Endothelial cell of umbilical vein (primary cell): ENCODE measurements around the gene GNA12. TPM values are rescaled to one million over a fixed set of nuclear protein-coding genes. Genes with fewer than 3 reads are reported as not detected.

ENCODE experiments used
- BruUV-seq: library from RNA; stranded (reverse); fragments of 400-500 nt; replicated peaks from 2 replicates; lab custom pipeline; 2021; lab: Mats Ljungman, UMichigan
- CTCF ChIA-PET: fragments of 300-600, 350-600 bp; sonication (Branson Sonifier 250); formaldehyde crosslinking; loops from one replicate; lab custom pipeline; 2021; ENCODE audit warnings: antibody characterized with exemption, inconsistent platforms; lab: Charles Lee
- POLR2A ChIA-PET: fragments of 300-600, 350-600 bp; sonication (Branson Sonifier 250); formaldehyde crosslinking; loops from one replicate; lab custom pipeline; 2021; ENCODE audit warnings: antibody characterized with exemption, inconsistent platforms; lab: Charles Lee
- DNase-seq: peaks from one replicate; pipeline ENCODE4 v3.0.0-alpha.2; 2011; ENCODE audit warnings: low read depth, low spot score
- FAIRE-seq: peaks from 2 replicates; lab custom pipeline; 2011; peaks lifted over from hg19 to GRCh38; lab: Jason Lieb, UNC
- H2AFZ ChIP-seq: 2 replicates; pipeline ENCODE4 v1.6.0; 2012; ENCODE audit warnings: low read depth, low read length, control low read depth, inconsistent platforms
- H3K27ac ChIP-seq: 2 replicates; pipeline ENCODE4 v1.5.1; 2011; ENCODE audit warnings: low read depth, mild to moderate bottlenecking, control low read depth, low read length, moderate library complexity; ENCODE audit not compliant: insufficient read depth
- H3K27me3 ChIP-seq, 2 experiments: 2 replicates each; pipeline versions ENCODE4 v1.6.0 to v1.6.1; 2011; ENCODE audit warnings: low read length in 2 of 2, mixed read lengths in 1 of 2; ENCODE audit not compliant: control insufficient read depth in 2 of 2, insufficient read depth in 2 of 2
- H3K36me3 ChIP-seq, 2 experiments: 2 replicates in 1 of 2; 3 replicates in 1 of 2; pipeline ENCODE4 v1.5.1; 2011; ENCODE audit warnings: low read length in 2 of 2, mild to moderate bottlenecking in 1 of 2, moderate library complexity in 1 of 2; ENCODE audit not compliant: control insufficient read depth in 2 of 2, insufficient read depth in 2 of 2; ENCODE audit errors: extremely low read depth in 1 of 2
- H3K4me1 ChIP-seq: 3 replicates; pipeline ENCODE4 v1.5.1; 2011; ENCODE audit warnings: mild to moderate bottlenecking, low read length; ENCODE audit not compliant: control insufficient read depth, insufficient read depth; ENCODE audit errors: extremely low read depth
- H3K4me2 ChIP-seq: 2 replicates; pipeline ENCODE4 v1.6.1; 2011; ENCODE audit warnings: low read length, control low read depth, mixed read lengths; ENCODE audit not compliant: insufficient read depth
- H3K4me3 ChIP-seq, 3 experiments: fragments of 200-600 bp in 1 of 3; sonication (generic), shearing (Covaris generic) in 1 of 3; replicated peaks in 1 of 3; 2 replicates each; pipeline ENCODE4 v1.5.1; 2011 to 2016; ENCODE audit warnings: control low read depth in 3 of 3, low read length in 3 of 3, mild to moderate bottlenecking in 2 of 3, inconsistent platforms in 1 of 3, low read depth in 1 of 3, moderate library complexity in 1 of 3; ENCODE audit not compliant: insufficient read depth in 1 of 3
- H3K79me2 ChIP-seq: 2 replicates; pipeline ENCODE4 v1.6.0; 2012; ENCODE audit warnings: low read length, inconsistent platforms; ENCODE audit not compliant: control insufficient read depth, insufficient read depth
- H3K9ac ChIP-seq: replicated peaks from 2 replicates; pipeline ENCODE3; 2011; ENCODE audit warnings: low read length, control low read depth; ENCODE audit not compliant: insufficient read depth; ENCODE audit errors: extremely low read depth
- H3K9me1 ChIP-seq: replicated peaks from 3 replicates; pipeline ENCODE4 v1.6.0; 2011; ENCODE audit warnings: mild to moderate bottlenecking, low read length; ENCODE audit not compliant: control insufficient read depth, insufficient read depth; ENCODE audit errors: extremely low read depth
- H3K9me3 ChIP-seq: replicated peaks from 2 replicates; pipeline ENCODE4 v1.5.1; 2012; ENCODE audit warnings: low read length, inconsistent platforms; ENCODE audit not compliant: control insufficient read depth, insufficient read depth
- H4K20me1 ChIP-seq: replicated peaks from 2 replicates; pipeline ENCODE3; 2011; ENCODE audit warnings: mild to moderate bottlenecking, low read length; ENCODE audit not compliant: control insufficient read depth, insufficient read depth; ENCODE audit errors: extremely low read depth
- EZH2 ChIP-seq: IDR thresholded peaks from 2 replicates; pipeline ENCODE4 v1.6.1; 2012; ENCODE audit warnings: borderline replicate concordance, low read depth, mild to moderate bottlenecking, moderate library complexity, low read length, inconsistent platforms; ENCODE audit not compliant: severe bottlenecking
- FOS ChIP-seq: IDR thresholded peaks from 2 replicates; pipeline ENCODE4 v1.6.1; 2011; ENCODE audit warnings: mild to moderate bottlenecking, low read length, moderate library complexity, borderline replicate concordance; ENCODE audit not compliant: insufficient read depth
- GATA2 ChIP-seq: IDR thresholded peaks from 2 replicates; pipeline ENCODE4 v1.7.0; 2011; ENCODE audit warnings: low read depth, mild to moderate bottlenecking, moderate library complexity, mixed read lengths, low read length; ENCODE audit not compliant: insufficient read length, insufficient read depth
- MYC ChIP-seq: IDR thresholded peaks from one replicate; pipeline ENCODE4 v1.6.1; 2011; ENCODE audit warnings: mild to moderate bottlenecking, low read depth, low read length
- POLR2A ChIP-seq: IDR thresholded peaks from 2 replicates; pipeline ENCODE4 v1.6.1; 2012; ENCODE audit warnings: low read depth, mild to moderate bottlenecking, control low read depth, low read length
- dilution Hi-C: fragments of 300-500 bp; cut with MboI; formaldehyde crosslinking; loops from one replicate; pipeline ENCODE4 v1.15.0; 2019; ENCODE audit warnings: low sequenced_read_pairs; ENCODE audit not compliant: extremely low pct_ligation_motif_present
- intact Hi-C: fragments of 100-400 bp; cut with micrococcal nuclease; formaldehyde crosslinking; loops from one replicate; pipeline ENCODE4 v1.10.0; 2022
- polyA plus RNA-seq, 4 experiments: library from polyadenylated mRNA; depleted of rRNA in 3 of 4; stranded (reverse) in 3 of 4; unstranded in 1 of 4; fragments of >200 nt; gene quantifications; 2 replicates each; pipeline versions ENCODE4 v1.2.1 to v1.2.3, GENCODE V29; 2011 to 2012; ENCODE audit warnings: missing spikeins in 1 of 4
- total RNA-seq: library from RNA; stranded (reverse); gene quantifications from 2 replicates; pipeline ENCODE4 v1.2.3, GENCODE V29; 2021
- TF ChIP-seq, protein P1 (sequence below), 2 donors: IDR thresholded peaks; 1 replicate in 1 of 2; 2 replicates in 1 of 2; pipeline ENCODE4 v1.5.1; 2011; ENCODE audit warnings: low read length in 2 of 2, mild to moderate bottlenecking in 2 of 2, moderate library complexity in 2 of 2, control low read depth in 1 of 2, inconsistent platforms in 1 of 2, low read depth in 1 of 2; ENCODE audit not compliant: insufficient read depth in 1 of 2; ENCODE audit errors: extremely low read depth in 1 of 2
- TF ChIP-seq, protein P2 (sequence below): IDR thresholded peaks from 2 replicates; pipeline ENCODE4 v1.6.1; 2011; ENCODE audit not compliant: insufficient read depth, insufficient read length

The GNA12 gene
- total and polyA plus RNA-seq, 2 donors (not counting 3 experiments of a cell fraction or from before 2014, with no cell fraction given): 63.0 to 75.1 TPM

DNA sequence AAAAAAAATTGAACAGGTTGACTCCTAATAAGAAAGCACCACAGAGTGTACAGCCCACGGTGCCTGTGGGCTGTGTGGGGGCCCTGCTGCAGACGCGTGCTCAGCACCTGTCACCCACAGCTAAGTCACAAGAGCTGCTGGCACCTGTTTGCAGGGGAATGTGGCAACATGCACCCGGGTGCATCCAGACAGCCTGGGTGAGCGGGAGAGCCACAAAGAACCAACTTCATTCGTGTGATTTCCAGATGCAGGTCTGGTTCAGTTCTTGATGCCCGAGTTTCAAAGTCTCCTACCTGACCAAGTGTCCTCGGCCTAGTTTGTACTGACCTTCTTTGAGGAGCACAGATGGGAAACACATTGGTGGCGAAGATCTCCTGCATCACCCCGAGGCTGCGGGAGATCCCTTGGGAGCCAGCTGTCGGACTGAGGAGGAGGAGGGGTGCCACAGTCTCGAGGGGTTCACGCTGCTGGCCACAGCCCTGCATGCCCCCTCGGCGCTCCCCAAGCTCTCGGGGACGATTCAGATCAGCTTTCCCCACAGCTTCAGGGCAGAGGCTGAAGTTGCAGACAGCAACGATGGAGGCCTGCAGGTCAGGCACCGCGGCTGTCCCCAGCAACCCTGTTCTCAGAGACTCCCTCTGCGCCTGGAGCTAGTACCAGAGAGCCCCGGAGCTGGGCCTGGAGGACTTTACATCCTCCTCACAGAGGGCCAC lies 120.8 kb downstream of the GNA12 start:
- H3K9me3 ChIP-seq: no peaks in the 10 kb centered on the region
- FAIRE-seq (no peak), DNase-seq (no peak)
- no peaks in the 10 kb centered on the region for H3K79me2 ChIP-seq
- H3K4me2 ChIP-seq: no peak overlapping the region
- no TSS peak for BruUV-seq
- H3K4me1 ChIP-seq: no peaks in the 10 kb centered on the region
- H3K27me3 ChIP-seq: no peaks in the 10 kb centered on the region
- H3K4me3 ChIP-seq: no peak overlapping the region
- peaks cover 0 to 4% of the 10 kb centered on the region in 2 experiments for H3K36me3 ChIP-seq
- H4K20me1 ChIP-seq: no peaks in the 10 kb centered on the region
- no peak overlapping the region for H2AFZ ChIP-seq
- H3K9me1 ChIP-seq: no peaks in the 10 kb centered on the region
- intact Hi-C loops (no loop called here), dilution Hi-C loops (no loop called here)
- no peak overlapping the region for H3K9ac ChIP-seq
- POLR2A ChIA-PET: no interaction called here
- no peak overlapping the region for H3K27ac ChIP-seq
- CTCF ChIA-PET: interaction anchor here (1.7 kb wide), 1 partner anchor 14 kb away, joined by 5 read pairs; no protein-coding TSS in a partner anchor
- no peak for TF ChIP-seq MYC
- TF ChIP-seq, protein P1, sequence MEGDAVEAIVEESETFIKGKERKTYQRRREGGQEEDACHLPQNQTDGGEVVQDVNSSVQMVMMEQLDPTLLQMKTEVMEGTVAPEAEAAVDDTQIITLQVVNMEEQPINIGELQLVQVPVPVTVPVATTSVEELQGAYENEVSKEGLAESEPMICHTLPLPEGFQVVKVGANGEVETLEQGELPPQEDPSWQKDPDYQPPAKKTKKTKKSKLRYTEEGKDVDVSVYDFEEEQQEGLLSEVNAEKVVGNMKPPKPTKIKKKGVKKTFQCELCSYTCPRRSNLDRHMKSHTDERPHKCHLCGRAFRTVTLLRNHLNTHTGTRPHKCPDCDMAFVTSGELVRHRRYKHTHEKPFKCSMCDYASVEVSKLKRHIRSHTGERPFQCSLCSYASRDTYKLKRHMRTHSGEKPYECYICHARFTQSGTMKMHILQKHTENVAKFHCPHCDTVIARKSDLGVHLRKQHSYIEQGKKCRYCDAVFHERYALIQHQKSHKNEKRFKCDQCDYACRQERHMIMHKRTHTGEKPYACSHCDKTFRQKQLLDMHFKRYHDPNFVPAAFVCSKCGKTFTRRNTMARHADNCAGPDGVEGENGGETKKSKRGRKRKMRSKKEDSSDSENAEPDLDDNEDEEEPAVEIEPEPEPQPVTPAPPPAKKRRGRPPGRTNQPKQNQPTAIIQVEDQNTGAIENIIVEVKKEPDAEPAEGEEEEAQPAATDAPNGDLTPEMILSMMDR (IDR thresholded peaks at IDR 0.05; ENCODE audit: extremely low read depth in 1 of 2, insufficient read depth in 1 of 2, low read depth in 1 of 2, low read length in 2 of 2): no peak
- TF ChIP-seq GATA2: no peak
- no peak for TF ChIP-seq FOS
- TF ChIP-seq, protein P2, sequence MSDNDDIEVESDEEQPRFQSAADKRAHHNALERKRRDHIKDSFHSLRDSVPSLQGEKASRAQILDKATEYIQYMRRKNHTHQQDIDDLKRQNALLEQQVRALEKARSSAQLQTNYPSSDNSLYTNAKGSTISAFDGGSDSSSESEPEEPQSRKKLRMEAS: no peak
- no peak for TF ChIP-seq POLR2A
- TF ChIP-seq EZH2: no peak
